Mesenchymal stem cell (in vitro differentiated cells and primary cell): Measurements from ENCODE around the gene ECHS1.

Experiments used
- DNase-seq: peaks from one replicate; pipeline ENCODE4 v3.0.0-alpha.2; 2013
- H2AFZ ChIP-seq: one replicate; pipeline ENCODE4 v1.6.1; 2013; ENCODE audit warnings: low read depth, mild to moderate bottlenecking, control low read depth, inconsistent platforms, low read length, moderate library complexity
- H2AK5ac ChIP-seq: 2 replicates; pipeline ENCODE4 v1.6.1; 2013; ENCODE audit warnings: low read length, moderate library complexity, mild to moderate bottlenecking, inconsistent platforms; ENCODE audit not compliant: severe bottlenecking
- H2BK120ac ChIP-seq: one replicate; pipeline ENCODE4 v1.6.1; 2013; ENCODE audit warnings: low read depth, mild to moderate bottlenecking, inconsistent platforms, low read length, moderate library complexity
- H2BK12ac ChIP-seq, 2 experiments: one replicate each; pipeline ENCODE4 v1.6.1; 2013; ENCODE audit warnings: inconsistent platforms in 2 of 2, low read length in 2 of 2, mild to moderate bottlenecking in 2 of 2, moderate library complexity in 2 of 2, control low read depth in 1 of 2
- H2BK15ac ChIP-seq: one replicate; pipeline ENCODE4 v1.6.1; 2013; ENCODE audit warnings: mild to moderate bottlenecking, low read depth, inconsistent platforms; ENCODE audit not compliant: poor library complexity, severe bottlenecking
- H2BK5ac ChIP-seq: 2 replicates; pipeline ENCODE4 v1.6.1; 2013; ENCODE audit warnings: low read depth, mild to moderate bottlenecking, low read length, control low read depth, inconsistent platforms; ENCODE audit not compliant: poor library complexity, severe bottlenecking
- H3K14ac ChIP-seq, 2 experiments: one replicate each; pipeline ENCODE4 v1.6.1; 2013; ENCODE audit warnings: inconsistent platforms in 2 of 2, low read length in 2 of 2, control low read depth in 1 of 2, mild to moderate bottlenecking in 1 of 2, moderate library complexity in 1 of 2
- H3K18ac ChIP-seq, 2 experiments: one replicate each; pipeline ENCODE4 v1.6.1; 2013; ENCODE audit warnings: inconsistent platforms in 2 of 2, low read length in 2 of 2, control low read depth in 1 of 2, low read depth in 1 of 2, mild to moderate bottlenecking in 1 of 2
- H3K23ac ChIP-seq, 2 experiments: one replicate each; pipeline ENCODE4 v1.6.1; 2013; ENCODE audit warnings: inconsistent platforms in 2 of 2, low read length in 2 of 2, mild to moderate bottlenecking in 2 of 2, moderate library complexity in 2 of 2, control low read depth in 1 of 2
- H3K27ac ChIP-seq: 2 replicates; pipeline ENCODE4 v1.5.1; 2013; ENCODE audit warnings: mild to moderate bottlenecking, moderate library complexity, low read length, control low read depth, inconsistent platforms; ENCODE audit not compliant: poor library complexity, severe bottlenecking
- H3K27me3 ChIP-seq, 2 experiments: 2 replicates each; pipeline versions ENCODE4 v1.6.1 to v1.7.0; 2013; ENCODE audit warnings: low read length in 2 of 2, mild to moderate bottlenecking in 2 of 2, moderate library complexity in 2 of 2, control low read depth in 1 of 2, inconsistent platforms in 1 of 2; ENCODE audit not compliant: control insufficient read depth in 1 of 2, insufficient read depth in 1 of 2
- H3K36me3 ChIP-seq, 2 experiments: 2 replicates each; pipeline versions ENCODE4 v1.6.1 to v1.7.0; 2013; ENCODE audit warnings: low read length in 2 of 2, control low read depth in 1 of 2, inconsistent platforms in 1 of 2, low read depth in 1 of 2, mild to moderate bottlenecking in 1 of 2; ENCODE audit not compliant: insufficient read depth in 2 of 2, control insufficient read depth in 1 of 2
- H3K4ac ChIP-seq, 2 experiments: one replicate each; pipeline ENCODE4 v1.6.1; 2013; ENCODE audit warnings: inconsistent platforms in 2 of 2, low read length in 2 of 2, mild to moderate bottlenecking in 2 of 2, moderate library complexity in 2 of 2, control low read depth in 1 of 2, low read depth in 1 of 2
- H3K4me1 ChIP-seq: 2 replicates; pipeline ENCODE4 v1.6.1; 2013; ENCODE audit warnings: low read depth, low read length, control low read depth; ENCODE audit not compliant: control insufficient read depth, insufficient read depth
- H3K4me2 ChIP-seq: 2 replicates; pipeline ENCODE4 v1.6.1; 2013; ENCODE audit warnings: low read length, mild to moderate bottlenecking, inconsistent platforms; ENCODE audit not compliant: poor library complexity, severe bottlenecking
- H3K4me3 ChIP-seq, 2 experiments: 2 replicates each; pipeline versions ENCODE4 v1.5.1 to v1.7.0; 2013; ENCODE audit warnings: low read length in 2 of 2, mild to moderate bottlenecking in 2 of 2, control low read depth in 1 of 2, low read depth in 1 of 2; ENCODE audit not compliant: insufficient read depth in 1 of 2
- H3K79me1 ChIP-seq: replicated peaks from 2 replicates; pipeline ENCODE4 v1.6.1; 2013; ENCODE audit warnings: mild to moderate bottlenecking, control low read depth, low read length, inconsistent platforms; ENCODE audit not compliant: poor library complexity, severe bottlenecking
- H3K9ac ChIP-seq: 2 replicates; pipeline ENCODE4 v1.7.0; 2013; ENCODE audit warnings: mild to moderate bottlenecking, low read length, moderate library complexity
- H3K9me3 ChIP-seq: 2 replicates; pipeline ENCODE4 v1.7.0; 2013; ENCODE audit warnings: mild to moderate bottlenecking, low read length; ENCODE audit not compliant: control insufficient read depth
- H4K8ac ChIP-seq: one replicate; pipeline ENCODE4 v1.6.1; 2013; ENCODE audit warnings: inconsistent platforms, mild to moderate bottlenecking, low read length, moderate library complexity
- H4K91ac ChIP-seq: one replicate; pipeline ENCODE4 v1.6.1; 2013; ENCODE audit warnings: mild to moderate bottlenecking, low read length, inconsistent platforms
- WGBS: methylation state at CpG from one replicate; pipeline ENCODE4 v1.1.7; 2013; ENCODE audit warnings: mixed read lengths; 5-methylcytosine and 5-hydroxymethylcytosine counted together

The ECHS1 gene

GRCh38 chr10:133405844-133406527 lies 32.8 kb upstream of the ECHS1 start:
- Histone ChIP-seq H3K27ac (peak overlapping the region; percentile 67), H3K9ac (no peak overlapping the region), H4K91ac (no peak overlapping the region), H2BK15ac (no peak overlapping the region), H2BK120ac (no peak overlapping the region), H2AK5ac (no peak overlapping the region), H3K4ac (no peak overlapping the region), H3K9me3 (peaks cover 10% of the 10 kb centered on the region), H3K27me3 (no peaks in the 10 kb centered on the region), H3K23ac (no peak overlapping the region), H3K36me3 (peaks cover 36 to 85% of the 10 kb centered on the region in 2 experiments), H4K8ac (no peak overlapping the region), H2BK5ac (no peak overlapping the region), H3K14ac (no peak overlapping the region), H2AFZ (no peak overlapping the region), H3K4me1 (peaks cover 10% of the 10 kb centered on the region), H3K4me3 (no peak overlapping the region), H2BK12ac (no peak overlapping the region), H3K18ac (no peak overlapping the region), H3K4me2 (no peak overlapping the region), H3K79me1 (peaks cover 28% of the 10 kb centered on the region)
- WGBS: 97% methylated on average over 6 of the region's 8 CpGs
- peak; percentile 16 for DNase-seq

GRCh38 chr10:133405272-133405671 lies 32.1 kb upstream of the ECHS1 start:
- WGBS: 13% methylated on average over 1 of the region's 2 CpGs
- peaks cover 38 to 85% of the 10 kb centered on the region in 2 experiments for H3K36me3 ChIP-seq
- H3K4me2 ChIP-seq: no peak overlapping the region
- no peak overlapping the region for H2BK120ac ChIP-seq
- H2BK5ac ChIP-seq: no peak overlapping the region
- no peak overlapping the region for H3K23ac ChIP-seq
- no peaks in the 10 kb centered on the region for H3K27me3 ChIP-seq
- H3K4ac ChIP-seq: no peak overlapping the region
- peaks cover 3% of the 10 kb centered on the region for H3K9me3 ChIP-seq
- H3K14ac ChIP-seq: no peak overlapping the region
- no peak overlapping the region for H4K91ac ChIP-seq
- H2BK12ac ChIP-seq: no peak overlapping the region
- H2AK5ac ChIP-seq: no peak overlapping the region
- peaks cover 30% of the 10 kb centered on the region for H3K79me1 ChIP-seq
- peaks cover 12% of the 10 kb centered on the region for H3K4me1 ChIP-seq
- no peak overlapping the region for H2BK15ac ChIP-seq
- H3K4me3 ChIP-seq: no peak overlapping the region
- H3K27ac ChIP-seq: peak overlapping the region; percentile 67
- H3K18ac ChIP-seq: no peak overlapping the region
- no peak overlapping the region for H4K8ac ChIP-seq
- DNase-seq: no peak
- no peak overlapping the region for H2AFZ ChIP-seq
- H3K9ac ChIP-seq: no peak overlapping the region

GRCh38 chr10:133403784-133404183 lies 30.6 kb upstream of the ECHS1 start:
- DNase-seq: no peak
- WGBS: 99% methylated on average over 5 of the region's 5 CpGs

GRCh38 chr10:133403359-133403758 lies 30.2 kb upstream of the ECHS1 start:
- Histone ChIP-seq H3K27me3 (no peaks in the 10 kb centered on the region), H3K14ac (no peak overlapping the region), H3K23ac (no peak overlapping the region), H2BK12ac (no peak overlapping the region), H3K4me1 (peaks cover 14% of the 10 kb centered on the region), H2AK5ac (no peak overlapping the region), H2AFZ (no peak overlapping the region), H3K4me3 (no peak overlapping the region), H2BK15ac (peak overlapping the region; percentile 26), H3K27ac (no peak overlapping the region), H2BK5ac (no peak overlapping the region), H3K18ac (no peak overlapping the region), H3K79me1 (peaks cover 37% of the 10 kb centered on the region), H3K4ac (no peak overlapping the region), H4K8ac (no peak overlapping the region), H3K4me2 (no peak overlapping the region), H4K91ac (no peak overlapping the region), H2BK120ac (no peak overlapping the region), H3K36me3 (peaks cover 53 to 83% of the 10 kb centered on the region in 2 experiments), H3K9me3 (no peaks in the 10 kb centered on the region), H3K9ac (no peak overlapping the region)
- DNase-seq: no peak
- 80% methylated on average over 16 of the region's 16 CpGs for WGBS

More at GRCh38 chr10:133403784-133404183, 30.6 kb upstream of the ECHS1 start:
- H3K79me1 ChIP-seq: peaks cover 33% of the 10 kb centered on the region
- H3K4me3 ChIP-seq: no peak overlapping the region
- H4K8ac ChIP-seq: no peak overlapping the region
- H2BK5ac ChIP-seq: no peak overlapping the region
- H3K18ac ChIP-seq: no peak overlapping the region
- H3K9ac ChIP-seq: no peak overlapping the region
- no peaks in the 10 kb centered on the region for H3K27me3 ChIP-seq
- peaks cover 49 to 83% of the 10 kb centered on the region in 2 experiments for H3K36me3 ChIP-seq
- H3K23ac ChIP-seq: no peak overlapping the region
- H2BK15ac ChIP-seq: peak overlapping the region; percentile 26
- no peak overlapping the region for H3K4ac ChIP-seq
- H2BK120ac ChIP-seq: no peak overlapping the region
- no peaks in the 10 kb centered on the region for H3K9me3 ChIP-seq
- no peak overlapping the region for H4K91ac ChIP-seq
- H3K4me1 ChIP-seq: peaks cover 14% of the 10 kb centered on the region
- H3K4me2 ChIP-seq: no peak overlapping the region
- H3K14ac ChIP-seq: no peak overlapping the region
- H3K27ac ChIP-seq: no peak overlapping the region
- no peak overlapping the region for H2AFZ ChIP-seq
- no peak overlapping the region for H2BK12ac ChIP-seq
- H2AK5ac ChIP-seq: no peak overlapping the region
